ENCODE measurements around the gene RNF224.

The RNF224 gene

GRCh38 chr9:137273611-137274320 is 46.5 kb downstream of the RNF224 start:
- DNase-seq (ENCODE audit: low read depth in 2 of 2): no peak

GRCh38 chr9:137275203-137275587 is 47.9 kb downstream of the RNF224 start:
- no peak for DNase-seq (ENCODE audit: low read depth in 2 of 2)

GRCh38 chr9:137275588-137276472 is 48.5 kb downstream of the RNF224 start:
- no peak for DNase-seq (ENCODE audit: low read depth in 2 of 2)

DNA sequence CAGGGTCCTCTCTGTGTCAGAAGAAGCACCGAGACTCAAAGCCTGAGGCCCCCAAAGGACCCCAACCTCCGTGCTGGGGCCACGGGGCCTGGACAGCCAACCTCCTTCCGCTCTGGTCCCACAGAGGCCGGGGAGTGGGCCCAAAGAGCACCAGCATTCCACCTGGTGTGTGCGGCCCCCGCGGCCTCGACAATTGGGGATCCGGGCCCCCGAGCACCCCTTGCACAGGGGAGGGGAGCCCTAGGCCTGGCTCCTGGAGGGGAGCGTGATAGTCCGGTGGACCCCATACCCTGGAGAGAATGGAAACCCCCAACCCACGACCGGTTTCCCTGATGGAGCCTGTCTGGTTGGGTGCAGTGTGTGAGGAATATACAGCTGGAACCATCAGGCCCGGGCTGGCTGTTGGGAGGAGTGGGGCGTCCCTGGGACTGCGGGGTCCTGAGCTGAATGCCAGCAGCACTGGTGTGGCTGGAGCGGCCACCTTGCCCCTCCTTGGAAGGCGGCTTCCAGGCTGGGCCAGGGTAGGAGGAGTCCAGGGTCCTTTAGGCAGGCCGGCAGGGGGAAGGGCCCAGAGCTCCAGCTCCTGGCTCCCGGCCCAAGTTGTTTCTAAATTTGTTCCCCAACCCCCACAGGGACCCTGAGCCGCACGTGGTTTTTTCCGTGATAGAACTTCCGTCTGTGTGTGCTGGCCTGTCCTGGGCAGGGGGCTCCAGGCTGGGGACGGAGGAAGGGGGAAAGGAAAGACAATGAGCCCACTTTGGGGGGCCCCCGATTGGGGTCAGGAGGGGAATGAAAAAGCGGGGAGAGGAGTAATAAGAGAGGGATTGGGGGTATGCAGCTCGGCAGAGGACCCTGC is 49.4 kb downstream of the RNF224 start:
- DNase-seq (ENCODE audit: low read depth in 2 of 2): no peak

- no peak for DNase-seq (ENCODE audit: low read depth in 2 of 2)
These were observed 50.2 kb downstream of the RNF224 start, which contains the start of gene TOR4A for GRCh38 chr9:137277329-137278041. Gene TOR4A (plus strand): TSS chr9:137277726. CDS start chr9:137278690, 964 bp downstream.

- DNase-seq (ENCODE audit: low read depth in 2 of 2): no peak
These were observed 50.9 kb downstream of the RNF224 start for GRCh38 chr9:137278061-137278701.
